ENCODE measurements around the gene TSPEAR.
"Not testable (repeated sequence)": the region's sequence is repeated elsewhere in the genome, so short reads cannot be mapped to it uniquely, and the experiment has no call there.

TSPEAR gene

GRCh38 chr21:44625756-44626155 lies 85.6 kb downstream of the TSPEAR start:
- DNase-seq: no peak

- DNase-seq: no peak
These were observed 87.8 kb downstream of the TSPEAR start for GRCh38 chr21:44623575-44623974.

GRCh38 chr21:44619886-44620285 lies 91.5 kb downstream of the TSPEAR start:
- DNase-seq: no peak

GRCh38 chr21:44618909-44619308 lies 92.5 kb downstream of the TSPEAR start:
- no peak for DNase-seq

GRCh38 chr21:44618504-44618903 lies 92.9 kb downstream of the TSPEAR start:
- DNase-seq: no peak

- DNase-seq: no peak
These were observed 94.3 kb downstream of the TSPEAR start for GRCh38 chr21:44617071-44617501.

GRCh38 chr21:44616591-44616926 lies 94.8 kb downstream of the TSPEAR start:
- DNase-seq: no peak

- DNase-seq: no peak
These were observed 95.3 kb downstream of the TSPEAR start for GRCh38 chr21:44615911-44616590.

GRCh38 chr21:44615466-44615865 lies 95.9 kb downstream of the TSPEAR start:
- DNase-seq: no peak

GRCh38 chr21:44614961-44615391 lies 96.4 kb downstream of the TSPEAR start:
- no peak for DNase-seq

GRCh38 chr21:44614161-44614631 lies 97.2 kb downstream of the TSPEAR start:
- no peak for DNase-seq

GRCh38 chr21:44613386-44614155 lies 97.8 kb downstream of the TSPEAR start:
- DNase-seq: no peak

- no peak for DNase-seq
These were observed 98.6 kb downstream of the TSPEAR start for GRCh38 chr21:44612669-44613229.

GRCh38 chr21:44612029-44612486 lies 99.3 kb downstream of the TSPEAR start, which contains the start of gene KRTAP10-8:
KRTAP10-8 (plus strand) TSS chr21:44612079; CDS start chr21:44612101, 22 bp downstream.
- no peak for DNase-seq

- DNase-seq: no peak
These were observed 99.8 kb downstream of the TSPEAR start for GRCh38 chr21:44611551-44611950.

GRCh38 chr21:44610157-44610843 lies 101.1 kb downstream of the TSPEAR start:
- not testable (repeated sequence) for DNase-seq

- DNase-seq: no peak
These were observed 102.2 kb downstream of the TSPEAR start for GRCh38 chr21:44609193-44609592.

GRCh38 chr21:44606495-44606894 lies 104.9 kb downstream of the TSPEAR start:
- no peak for DNase-seq

GRCh38 chr21:44603911-44604310 lies 107.5 kb downstream of the TSPEAR start:
- DNase-seq: no peak

GRCh38 chr21:44603109-44603875 lies 108.1 kb downstream of the TSPEAR start:
- no peak for DNase-seq

- DNase-seq: no peak
These were observed 108.9 kb downstream of the TSPEAR start for GRCh38 chr21:44602463-44602850.

Measured in NCI-H748 treated with DMSO at 0.1 percent for 48 hours (cell line).